ENCODE measurements around the gene GUCY2C.

Gene GUCY2C

DNA sequence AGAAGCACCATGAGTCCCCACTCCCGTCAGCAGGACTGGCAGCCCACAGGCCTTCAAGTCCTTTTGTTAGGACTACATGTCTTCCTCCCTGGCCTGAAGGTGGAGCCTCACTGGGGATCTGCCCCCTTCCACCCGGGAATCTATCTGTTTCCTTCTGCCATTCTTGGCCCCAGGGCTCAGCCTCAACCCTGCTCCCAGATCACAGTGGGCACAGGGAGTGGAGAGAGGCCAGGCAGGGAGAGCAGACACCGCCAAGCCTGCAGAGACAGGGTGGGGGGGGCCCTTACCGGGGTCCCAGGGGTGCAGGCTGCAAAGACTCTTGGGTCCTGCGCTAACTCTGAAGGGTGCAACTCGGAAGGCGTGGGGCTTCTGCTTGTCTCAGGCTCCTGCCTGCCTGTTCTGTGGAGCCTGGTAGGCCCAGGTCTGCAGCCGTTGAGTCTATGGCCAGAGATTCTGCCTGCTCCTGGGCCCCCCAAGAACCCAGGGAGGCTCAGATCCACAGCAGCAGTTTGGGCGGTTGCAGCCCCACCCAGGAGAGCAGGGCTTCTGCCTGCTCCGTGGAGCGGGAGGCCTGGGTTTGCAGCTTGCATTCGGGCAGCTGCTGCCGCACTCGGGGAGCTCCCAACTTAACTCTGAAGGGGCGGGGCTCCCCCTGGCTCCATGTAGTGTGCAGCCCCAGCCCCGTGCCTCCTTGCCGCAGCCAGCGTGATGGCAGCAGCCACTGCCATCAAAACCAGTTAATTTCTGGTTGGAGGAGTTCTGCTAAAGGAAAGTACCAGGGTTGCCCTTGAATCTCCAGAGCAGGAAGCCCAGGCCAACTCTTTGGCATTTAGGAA, 107.0 kb downstream of the GUCY2C start:
- no peak for TF ChIP-seq EZH2phosphoT487 (IDR thresholded peaks at IDR 0.05; ENCODE audit: borderline replicate concordance, low read length)
- TF ChIP-seq, protein P1, sequence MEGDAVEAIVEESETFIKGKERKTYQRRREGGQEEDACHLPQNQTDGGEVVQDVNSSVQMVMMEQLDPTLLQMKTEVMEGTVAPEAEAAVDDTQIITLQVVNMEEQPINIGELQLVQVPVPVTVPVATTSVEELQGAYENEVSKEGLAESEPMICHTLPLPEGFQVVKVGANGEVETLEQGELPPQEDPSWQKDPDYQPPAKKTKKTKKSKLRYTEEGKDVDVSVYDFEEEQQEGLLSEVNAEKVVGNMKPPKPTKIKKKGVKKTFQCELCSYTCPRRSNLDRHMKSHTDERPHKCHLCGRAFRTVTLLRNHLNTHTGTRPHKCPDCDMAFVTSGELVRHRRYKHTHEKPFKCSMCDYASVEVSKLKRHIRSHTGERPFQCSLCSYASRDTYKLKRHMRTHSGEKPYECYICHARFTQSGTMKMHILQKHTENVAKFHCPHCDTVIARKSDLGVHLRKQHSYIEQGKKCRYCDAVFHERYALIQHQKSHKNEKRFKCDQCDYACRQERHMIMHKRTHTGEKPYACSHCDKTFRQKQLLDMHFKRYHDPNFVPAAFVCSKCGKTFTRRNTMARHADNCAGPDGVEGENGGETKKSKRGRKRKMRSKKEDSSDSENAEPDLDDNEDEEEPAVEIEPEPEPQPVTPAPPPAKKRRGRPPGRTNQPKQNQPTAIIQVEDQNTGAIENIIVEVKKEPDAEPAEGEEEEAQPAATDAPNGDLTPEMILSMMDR (IDR thresholded peaks at IDR 0.05; ENCODE audit: low read depth, low read length, poor library complexity, severe bottlenecking): no peak
- H3K79me2 ChIP-seq (ENCODE audit: control insufficient read depth, low read length): no peaks in the 10 kb centered on the region

DNA sequence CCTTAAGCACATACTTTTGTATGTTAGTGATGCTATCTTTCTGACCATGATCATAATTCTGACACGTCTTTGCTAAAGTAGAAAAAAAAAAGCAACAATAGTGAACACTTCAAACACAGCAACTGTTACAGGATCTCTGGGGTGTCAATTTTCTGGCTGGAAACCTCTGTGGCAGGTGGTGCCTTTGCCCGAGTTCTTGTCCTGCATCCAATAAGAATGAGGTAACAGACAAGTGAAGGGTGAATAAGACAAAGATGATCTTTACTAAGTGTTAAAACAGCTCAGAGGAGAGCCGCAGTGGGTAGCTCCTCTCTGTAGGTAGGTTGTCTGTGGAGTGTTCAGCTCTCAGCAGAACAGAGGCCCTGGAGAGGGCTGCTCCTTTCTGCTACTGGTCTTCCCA, 107.8 kb downstream of the GUCY2C start:
- Histone ChIP-seq H3K4me1 (ENCODE audit: control insufficient read depth, low read length) (no peaks in the 10 kb centered on the region), H3K9me2 (replicated peaks; ENCODE audit: control insufficient read depth, low read length) (no peaks in the 10 kb centered on the region), H3K9me3 (ENCODE audit: control insufficient read depth, insufficient read depth, low read length) (no peaks in the 10 kb centered on the region), H3K79me2 (ENCODE audit: control insufficient read depth, low read length) (no peaks in the 10 kb centered on the region), H3K27ac (ENCODE audit: low read depth, low read length) (no peak overlapping the region), H3K36me3 (ENCODE audit: control insufficient read depth, low read length) (no peaks in the 10 kb centered on the region), H4K20me1 (ENCODE audit: control insufficient read depth, insufficient read depth, low read depth, low read length) (no peaks in the 10 kb centered on the region), H3K27me3 (ENCODE audit: control insufficient read depth, low read length) (no peaks in the 10 kb centered on the region), H3K4me3 (ENCODE audit: low read length) (no peak overlapping the region), H3K4me2 (ENCODE audit: low read length) (no peak overlapping the region), H3F3A (ENCODE audit: control insufficient read depth, insufficient read depth) (no peaks in the 10 kb centered on the region)
- TF ChIP-seq EZH2phosphoT487 (IDR thresholded peaks at IDR 0.05; ENCODE audit: borderline replicate concordance, low read length): no peak
- TF ChIP-seq, protein P1 (IDR thresholded peaks at IDR 0.05; ENCODE audit: low read depth, low read length, poor library complexity, severe bottlenecking): no peak

More for the DNA sequence above, 107.0 kb downstream of the GUCY2C start:
- Histone ChIP-seq H3K36me3 (ENCODE audit: control insufficient read depth, low read length) (no peaks in the 10 kb centered on the region), H3K4me2 (ENCODE audit: low read length) (no peak overlapping the region), H3K9me3 (ENCODE audit: control insufficient read depth, insufficient read depth, low read length) (no peaks in the 10 kb centered on the region), H3K27ac (ENCODE audit: low read depth, low read length) (no peak overlapping the region), H3K4me3 (ENCODE audit: low read length) (no peak overlapping the region), H3K4me1 (ENCODE audit: control insufficient read depth, low read length) (no peaks in the 10 kb centered on the region), H4K20me1 (ENCODE audit: control insufficient read depth, insufficient read depth, low read depth, low read length) (no peaks in the 10 kb centered on the region), H3K9me2 (replicated peaks; ENCODE audit: control insufficient read depth, low read length) (no peaks in the 10 kb centered on the region), H3F3A (ENCODE audit: control insufficient read depth, insufficient read depth) (no peaks in the 10 kb centered on the region), H3K27me3 (ENCODE audit: control insufficient read depth, low read length) (no peaks in the 10 kb centered on the region)

DNA sequence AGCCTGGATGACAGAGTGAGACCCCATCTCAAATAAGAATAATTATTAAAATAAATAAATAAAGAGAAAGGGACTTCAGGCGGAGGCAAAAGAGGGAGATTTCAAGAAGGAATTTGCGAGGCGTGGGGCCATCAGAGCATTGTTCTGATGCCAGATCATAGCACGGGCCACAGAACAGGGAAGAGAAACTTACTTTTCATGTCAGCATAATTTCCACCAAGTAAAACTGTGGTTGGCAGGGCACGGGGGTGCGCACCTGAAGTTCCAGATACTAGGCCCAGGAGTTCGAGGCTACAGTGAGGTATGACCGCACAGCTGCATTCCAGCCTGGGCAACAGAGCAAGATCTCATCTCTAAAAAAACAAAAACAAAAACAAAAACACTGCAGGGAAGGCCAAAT, 117.8 kb downstream of the GUCY2C start:
- Histone ChIP-seq H3K9me2 (replicated peaks; ENCODE audit: control insufficient read depth, low read length) (no peaks in the 10 kb centered on the region), H4K20me1 (ENCODE audit: control insufficient read depth, insufficient read depth, low read depth, low read length) (no peaks in the 10 kb centered on the region), H3K4me3 (ENCODE audit: low read length) (no peak overlapping the region), H3K27ac (ENCODE audit: low read depth, low read length) (no peak overlapping the region), H3K36me3 (ENCODE audit: control insufficient read depth, low read length) (no peaks in the 10 kb centered on the region), H3K9me3 (ENCODE audit: control insufficient read depth, insufficient read depth, low read length) (no peaks in the 10 kb centered on the region), H3K4me1 (ENCODE audit: control insufficient read depth, low read length) (peaks cover 46% of the 10 kb centered on the region), H3F3A (ENCODE audit: control insufficient read depth, insufficient read depth) (peaks cover 20% of the 10 kb centered on the region), H3K4me2 (ENCODE audit: low read length) (no peak overlapping the region), H3K27me3 (ENCODE audit: control insufficient read depth, low read length) (no peaks in the 10 kb centered on the region), H3K79me2 (ENCODE audit: control insufficient read depth, low read length) (no peaks in the 10 kb centered on the region)
- no peak for TF ChIP-seq EZH2phosphoT487 (IDR thresholded peaks at IDR 0.05; ENCODE audit: borderline replicate concordance, low read length)
- TF ChIP-seq, protein P1 (IDR thresholded peaks at IDR 0.05; ENCODE audit: low read depth, low read length, poor library complexity, severe bottlenecking): no peak
